Thymus (tissue), 11 donors: ENCODE measurements around the gene PTTG2. TPM values are rescaled to one million over a fixed set of nuclear protein-coding genes. Genes with fewer than 3 reads are reported as not detected.
A peak's percentile ranks its signal among the peaks of the same experiment; 100 is the strongest.

Source experiments
- DNase-seq, 9 donors: peaks; one replicate each; pipeline ENCODE4 v3.0.0-alpha.2; 2013; ENCODE audit warnings: low spot score in 9 of 9, low read depth in 6 of 9, missing footprints in 1 of 9
- H3K27ac ChIP-seq, 2 donors: one replicate each; pipeline ENCODE4 v1.5.1; 2013; ENCODE audit warnings: control low read depth in 1 of 2, low read depth in 1 of 2, low read length in 1 of 2, mild to moderate bottlenecking in 1 of 2, moderate library complexity in 1 of 2
- H3K27me3 ChIP-seq, 2 donors: one replicate each; pipeline ENCODE4 v1.5.1; 2013; ENCODE audit warnings: low read length in 1 of 2; ENCODE audit not compliant: control insufficient read depth in 2 of 2, insufficient read depth in 1 of 2
- H3K36me3 ChIP-seq, 2 donors: one replicate each; pipeline ENCODE4 v1.5.1; 2013; ENCODE audit warnings: low read length in 1 of 2, mild to moderate bottlenecking in 1 of 2, moderate library complexity in 1 of 2; ENCODE audit not compliant: control insufficient read depth in 2 of 2, insufficient read depth in 2 of 2
- H3K4me1 ChIP-seq, 2 donors: one replicate each; pipeline ENCODE4 v1.5.1; 2013; ENCODE audit warnings: low read length in 2 of 2; ENCODE audit not compliant: control insufficient read depth in 2 of 2, insufficient read depth in 2 of 2
- H3K4me3 ChIP-seq, 2 donors: one replicate each; pipeline ENCODE4 v1.5.1; 2013; ENCODE audit warnings: low read length in 2 of 2, control low read depth in 1 of 2, mild to moderate bottlenecking in 1 of 2
- H3K9me3 ChIP-seq, 2 donors: one replicate each; pipeline ENCODE4 v1.5.1; 2013; ENCODE audit warnings: low read length in 1 of 2, mild to moderate bottlenecking in 1 of 2; ENCODE audit not compliant: control insufficient read depth in 2 of 2, insufficient read depth in 1 of 2
- WGBS: extraction: QIAGEN DNeasy Blood & Tissue Kit; methylation state at CpG from one replicate; pipeline ENCODE4 v1.1.7; 2013; 5-methylcytosine and 5-hydroxymethylcytosine counted together
- polyA plus RNA-seq: library from polyadenylated mRNA; stranded (reverse); fragments of 200-250 nt; gene quantifications from one replicate; pipeline ENCODE4 v1.2.3, GENCODE V29; 2013
- total RNA-seq: library from RNA; stranded (reverse); fragments of 120-200 nt; gene quantifications from one replicate; pipeline ENCODE4 v1.2.4, GENCODE V29; 2013
- donor health status: healthy.

The PTTG2 gene
- total and polyA plus RNA-seq, 2 donors, result 0.09 to 0.71 TPM

GRCh38 chr4:37989398-37990260, 29.4 kb downstream of the PTTG2 start:
- WGBS, result 73% methylated on average over 8 of the region's 8 CpGs
- Histone ChIP-seq H3K27ac (peak overlapping the region in 1 of 2 donors; percentile 70), H3K27me3 (no peaks in the 10 kb centered on the region), H3K4me3 (no peak overlapping the region), H3K36me3 (peaks cover 0 to 11% of the 10 kb centered on the region in 2 donors), H3K4me1 (peaks cover 20 to 46% of the 10 kb centered on the region in 2 donors), H3K9me3 (no peaks in the 10 kb centered on the region)
- no peak for DNase-seq

GRCh38 chr4:37990731-37991245, 30.6 kb downstream of the PTTG2 start:
- Histone ChIP-seq H3K4me1 (peaks cover 23 to 54% of the 10 kb centered on the region in 2 donors), H3K9me3 (no peaks in the 10 kb centered on the region), H3K27me3 (no peaks in the 10 kb centered on the region), H3K36me3 (peaks cover 0 to 11% of the 10 kb centered on the region in 2 donors), H3K4me3 (no peak overlapping the region), H3K27ac (peak overlapping the region in 1 of 2 donors; percentile 58)
- DNase-seq, result peak in 2 of 9 donors; percentile 47 to 64
- 53% methylated on average over 5 of the region's 5 CpGs for WGBS

GRCh38 chr4:37991623-37992410, 31.6 kb downstream of the PTTG2 start:
- no peaks in the 10 kb centered on the region for H3K9me3 ChIP-seq
- DNase-seq, result no peak
- peaks cover 0 to 10% of the 10 kb centered on the region in 2 donors for H3K36me3 ChIP-seq
- H3K27ac ChIP-seq, result no peak overlapping the region
- no peak overlapping the region for H3K4me3 ChIP-seq
- H3K4me1 ChIP-seq, result peaks cover 28 to 60% of the 10 kb centered on the region in 2 donors
- H3K27me3 ChIP-seq, result no peaks in the 10 kb centered on the region
- WGBS, result 95% methylated on average over 8 of the region's 8 CpGs

GRCh38 chr4:37993806-37994205, 33.6 kb downstream of the PTTG2 start:
- peaks cover 0 to 10% of the 10 kb centered on the region in 2 donors for H3K36me3 ChIP-seq
- H3K27me3 ChIP-seq, result no peaks in the 10 kb centered on the region
- 97% methylated on average over 10 of the region's 10 CpGs for WGBS
- no peak for DNase-seq
- no peaks in the 10 kb centered on the region for H3K9me3 ChIP-seq
- peaks cover 34 to 73% of the 10 kb centered on the region in 2 donors for H3K4me1 ChIP-seq
- no peak overlapping the region for H3K4me3 ChIP-seq
- no peak overlapping the region for H3K27ac ChIP-seq

- Histone ChIP-seq H3K27ac (no peak overlapping the region), H3K9me3 (no peaks in the 10 kb centered on the region), H3K4me3 (no peak overlapping the region), H3K36me3 (peaks cover 0 to 6% of the 10 kb centered on the region in 2 donors), H3K27me3 (no peaks in the 10 kb centered on the region), H3K4me1 (peaks cover 39 to 73% of the 10 kb centered on the region in 2 donors)
- no peak for DNase-seq
- 49% methylated on average over 3 of the region's 3 CpGs for WGBS
These were observed 34.4 kb downstream of the PTTG2 start for GRCh38 chr4:37994569-37994968.

GRCh38 chr4:37995299-37995821, 35.2 kb downstream of the PTTG2 start:
- peaks cover 37 to 71% of the 10 kb centered on the region in 2 donors for H3K4me1 ChIP-seq
- no peak overlapping the region for H3K27ac ChIP-seq
- WGBS, result 94% methylated on average over 5 of the region's 5 CpGs
- no peaks in the 10 kb centered on the region for H3K27me3 ChIP-seq
- no peaks in the 10 kb centered on the region for H3K9me3 ChIP-seq
- DNase-seq, result no peak
- H3K36me3 ChIP-seq, result peaks cover 0 to 6% of the 10 kb centered on the region in 2 donors
- no peak overlapping the region for H3K4me3 ChIP-seq

GRCh38 chr4:37995981-37996775, 36.0 kb downstream of the PTTG2 start:
- H3K9me3 ChIP-seq, result no peaks in the 10 kb centered on the region
- no peak overlapping the region for H3K27ac ChIP-seq
- DNase-seq, result no peak
- whole genome bisulfite sequencing, result 98% methylated on average over 7 of the region's 7 CpGs
- peaks cover 0 to 5% of the 10 kb centered on the region in 2 donors for H3K36me3 ChIP-seq
- no peak overlapping the region for H3K4me3 ChIP-seq
- peaks cover 29 to 63% of the 10 kb centered on the region in 2 donors for H3K4me1 ChIP-seq
- no peaks in the 10 kb centered on the region for H3K27me3 ChIP-seq

GRCh38 chr4:37998226-37998625, 38.0 kb downstream of the PTTG2 start:
- H3K4me1 ChIP-seq, result peaks cover 26 to 52% of the 10 kb centered on the region in 2 donors
- no peaks in the 10 kb centered on the region for H3K36me3 ChIP-seq
- no peak for DNase-seq
- 97% methylated on average over 9 of the region's 9 CpGs for WGBS
- H3K27ac ChIP-seq, result peak overlapping the region in 1 of 2 donors; percentile 92
- no peak overlapping the region for H3K4me3 ChIP-seq
- no peaks in the 10 kb centered on the region for H3K27me3 ChIP-seq
- H3K9me3 ChIP-seq, result no peaks in the 10 kb centered on the region
